MV-4-11 (cell line): ENCODE data around the gene H6PD.

ENCODE experiments used
- DNase-seq: peaks from one replicate; lab custom pipeline; 2025; lab: John Stamatoyannopoulos, UW

Gene H6PD

DNA sequence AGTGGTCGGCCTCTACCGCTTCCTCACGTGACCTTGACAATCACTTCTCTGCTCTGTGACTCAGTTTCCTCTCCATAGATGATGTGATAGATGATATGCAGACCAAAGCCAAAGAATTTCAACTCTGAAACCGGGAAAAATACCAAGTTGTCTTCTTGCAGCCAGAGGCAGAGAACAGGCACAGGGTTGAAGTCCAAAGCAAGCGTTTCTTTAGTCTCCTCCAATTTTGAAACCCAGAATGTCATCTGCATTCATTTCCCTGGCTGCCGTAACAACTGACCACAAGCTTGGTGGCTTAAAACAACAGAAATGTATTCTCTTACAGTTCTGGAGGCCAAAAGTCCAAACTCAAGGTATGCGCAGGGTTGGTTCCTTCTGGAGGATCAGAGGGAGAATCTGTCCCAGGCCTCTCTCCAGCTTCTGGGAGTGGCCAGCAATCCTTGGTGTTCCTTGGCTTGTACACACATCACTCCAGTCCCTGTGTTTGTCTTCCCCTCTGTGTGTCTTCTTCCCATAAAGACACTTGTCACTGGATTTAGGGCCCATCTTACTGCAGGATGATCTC is 30.3 kb upstream of the H6PD start:
- no peak for DNase-seq

GRCh38 chr1:9207086-9207485 is 27.5 kb upstream of the H6PD start:
- DNase-seq, result peak; percentile 70

DNA sequence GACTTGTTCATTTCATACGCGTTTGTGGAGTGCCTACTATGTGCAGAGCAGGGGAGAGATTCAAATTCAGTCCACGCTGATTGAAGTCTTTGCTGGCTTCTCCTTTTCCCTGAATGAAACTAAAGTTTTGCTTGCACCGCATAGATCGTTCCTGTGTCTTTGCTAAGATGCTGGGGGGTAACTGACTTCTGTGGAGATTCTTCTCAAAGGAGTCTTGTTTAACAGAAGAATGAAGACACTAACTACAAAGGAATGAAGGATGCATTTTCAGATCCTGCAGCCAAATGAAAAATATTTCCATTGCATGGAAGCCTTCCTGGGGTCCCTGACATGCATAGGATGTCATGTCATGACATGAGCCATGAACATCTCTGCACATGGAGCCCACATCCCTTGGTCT is 26.9 kb upstream of the H6PD start:
- DNase-seq, result no peak

DNA sequence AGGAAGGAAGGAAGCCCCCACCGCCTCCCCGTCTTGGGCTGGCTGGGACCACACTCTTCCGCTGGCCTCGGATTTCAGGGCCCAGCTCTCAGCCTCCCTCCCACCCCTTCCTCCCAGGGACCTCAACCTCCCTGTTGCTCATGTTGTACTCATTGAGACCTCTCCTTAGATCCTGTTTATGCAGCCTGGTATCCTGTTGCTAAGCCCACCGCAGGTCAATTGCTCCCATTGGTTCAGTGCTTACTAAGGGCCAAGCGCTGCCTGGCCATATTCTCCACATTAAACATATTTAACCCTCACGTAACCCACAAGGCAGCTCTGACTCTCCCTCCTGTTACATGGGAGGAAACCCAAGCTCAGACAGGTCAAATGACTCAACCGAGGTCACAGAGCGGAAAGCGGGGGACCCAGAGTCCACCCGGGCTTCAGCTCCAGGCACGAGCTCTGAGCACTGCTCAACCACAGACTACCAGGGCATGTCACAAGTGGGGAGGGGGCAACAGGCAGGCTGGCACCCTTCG is 23.2 kb upstream of the H6PD start:
- peak; percentile 22 for DNase-seq

DNA sequence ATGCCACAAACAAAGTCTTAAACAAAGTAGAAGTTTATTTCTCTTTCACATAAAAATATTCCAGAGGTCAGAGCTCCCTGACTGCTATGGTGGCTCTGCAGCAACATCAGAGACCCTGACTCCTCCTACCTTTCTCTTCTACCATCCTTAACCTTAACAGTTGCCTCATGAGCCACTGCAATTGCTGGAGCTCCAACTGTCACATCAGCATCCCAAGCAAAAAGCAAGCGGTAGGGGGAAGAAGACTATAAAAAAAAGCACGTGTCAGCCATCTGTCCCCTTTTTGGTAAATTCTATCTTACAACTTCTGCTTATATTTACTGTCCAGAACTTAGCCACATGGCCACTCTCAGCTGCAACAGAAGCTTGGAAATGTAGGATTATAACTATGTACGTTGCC is 21.8 kb upstream of the H6PD start:
- peak; percentile 17 for DNase-seq

GRCh38 chr1:9213956-9214355 is 20.6 kb upstream of the H6PD start:
- DNase-seq, result no peak

DNA sequence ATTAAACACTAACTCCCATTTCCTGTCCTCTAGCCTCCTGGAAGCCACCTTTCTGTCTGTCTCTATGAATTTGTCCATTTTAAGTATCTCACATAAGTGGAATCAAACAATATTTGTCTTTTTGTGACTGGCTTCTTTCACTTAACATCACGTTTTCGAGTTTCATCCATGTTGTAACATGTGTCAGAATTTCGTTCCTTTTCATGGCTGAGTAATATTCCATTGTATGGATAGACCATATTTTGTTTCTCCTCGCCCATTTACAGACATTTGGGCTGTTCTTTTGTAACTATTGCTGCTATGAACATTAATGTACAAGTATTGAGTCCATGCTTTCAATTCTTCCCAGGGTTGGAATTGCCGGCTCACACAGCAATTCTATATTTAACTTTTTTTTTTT is 15.7 kb upstream of the H6PD start:
- DNase-seq, result no peak

- DNase-seq, result no peak
These were observed 11.5 kb upstream of the H6PD start for GRCh38 chr1:9222846-9223625.

GRCh38 chr1:9224664-9225410 is 9.7 kb upstream of the H6PD start:
- DNase-seq, result no peak

- DNase-seq, result no peak
These were observed 9.2 kb upstream of the H6PD start for GRCh38 chr1:9225411-9225785.

DNA sequence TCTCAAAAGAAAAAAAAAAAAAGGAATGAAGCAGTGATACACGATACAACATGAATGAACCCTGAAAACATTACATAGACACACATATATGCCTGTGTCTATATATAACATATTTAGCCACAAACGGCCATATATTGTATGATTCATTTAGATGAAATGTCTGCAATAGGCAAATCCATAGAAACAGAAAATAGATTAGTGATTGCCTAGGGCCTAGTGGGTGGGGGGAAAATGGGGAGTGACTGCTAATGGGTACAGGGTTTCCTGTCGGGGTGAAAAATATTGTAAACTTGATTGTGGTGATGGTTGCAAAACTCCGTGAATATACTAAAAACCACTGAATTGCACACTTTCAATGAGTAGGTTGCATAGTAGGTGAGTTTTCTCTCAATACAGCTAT is 6.0 kb upstream of the H6PD start:
- peak; percentile 85 for DNase-seq

GRCh38 chr1:9229549-9229948 is 5.0 kb upstream of the H6PD start:
- DNase-seq, result no peak

GRCh38 chr1:9230869-9231533 is 3.6 kb upstream of the H6PD start:
- DNase-seq, result no peak

- DNase-seq, result no peak
These were observed 2.8 kb upstream of the H6PD start for GRCh38 chr1:9231648-9232332.

DNA sequence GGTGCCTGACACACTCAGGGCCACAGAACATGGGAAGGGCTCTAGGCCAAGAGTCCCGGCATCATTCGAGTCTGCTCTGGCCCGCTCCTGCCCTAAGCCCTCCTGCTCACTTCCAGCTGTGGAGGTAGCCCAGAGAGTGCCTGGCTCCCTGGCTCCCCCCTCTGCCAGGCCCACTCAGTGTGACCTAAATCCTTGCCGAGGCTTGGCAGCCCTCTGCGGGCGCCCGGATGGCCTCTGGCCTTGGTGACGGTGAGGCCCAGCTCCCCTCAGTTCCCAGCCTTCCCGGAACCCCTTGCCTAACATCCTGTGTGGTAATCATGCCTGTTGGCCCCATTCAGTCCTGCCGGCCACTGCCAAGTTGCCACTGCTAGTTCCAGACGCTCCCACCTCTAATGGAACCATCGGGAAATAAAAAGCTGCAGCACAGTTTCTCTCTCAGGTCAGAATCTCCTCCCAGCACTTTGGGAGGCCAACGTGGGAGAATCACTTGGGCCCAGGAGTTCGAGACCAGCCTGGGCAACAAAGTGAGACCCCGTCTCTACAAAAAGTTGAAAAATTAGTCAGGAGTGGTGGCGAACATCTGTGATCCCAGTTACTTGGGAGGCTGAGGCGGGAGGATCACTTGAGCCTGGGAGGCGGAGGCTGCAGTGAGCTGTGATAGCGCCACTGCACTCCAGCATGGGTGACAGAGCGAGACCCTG is 1.2 kb upstream of the H6PD start:
- DNase-seq, result peak; percentile 79

- DNase-seq, result no peak
These were observed 692 bp upstream of the H6PD start for GRCh38 chr1:9233942-9234222.

GRCh38 chr1:9235096-9235459 is 504 bp downstream of the H6PD start:
- DNase-seq, result no peak

DNA sequence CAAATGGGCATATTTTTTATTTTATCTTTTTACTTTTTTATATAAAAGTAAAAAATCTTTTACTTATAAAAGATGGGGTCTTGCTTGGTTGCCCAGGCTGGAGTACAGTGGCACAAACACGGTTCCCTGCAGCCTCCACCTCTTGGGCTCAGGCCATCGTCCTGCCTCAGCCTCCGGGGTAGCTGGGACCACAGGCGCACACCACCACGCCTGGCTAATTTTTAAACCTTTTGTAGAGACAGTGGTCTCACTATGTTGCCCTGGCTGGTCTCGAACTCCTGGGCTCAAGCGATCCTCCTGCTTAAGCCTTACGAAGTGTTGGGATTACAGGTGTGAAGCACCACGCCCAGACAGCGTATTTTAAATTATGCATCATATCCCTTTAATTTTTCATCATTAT is 986 bp downstream of the H6PD start:
- no peak for DNase-seq

- no peak for DNase-seq
These were observed 3.6 kb downstream of the H6PD start for GRCh38 chr1:9238134-9238533.

- DNase-seq, result peak; percentile 35
These were observed 4.0 kb downstream of the H6PD start for GRCh38 chr1:9238550-9238949.

DNA sequence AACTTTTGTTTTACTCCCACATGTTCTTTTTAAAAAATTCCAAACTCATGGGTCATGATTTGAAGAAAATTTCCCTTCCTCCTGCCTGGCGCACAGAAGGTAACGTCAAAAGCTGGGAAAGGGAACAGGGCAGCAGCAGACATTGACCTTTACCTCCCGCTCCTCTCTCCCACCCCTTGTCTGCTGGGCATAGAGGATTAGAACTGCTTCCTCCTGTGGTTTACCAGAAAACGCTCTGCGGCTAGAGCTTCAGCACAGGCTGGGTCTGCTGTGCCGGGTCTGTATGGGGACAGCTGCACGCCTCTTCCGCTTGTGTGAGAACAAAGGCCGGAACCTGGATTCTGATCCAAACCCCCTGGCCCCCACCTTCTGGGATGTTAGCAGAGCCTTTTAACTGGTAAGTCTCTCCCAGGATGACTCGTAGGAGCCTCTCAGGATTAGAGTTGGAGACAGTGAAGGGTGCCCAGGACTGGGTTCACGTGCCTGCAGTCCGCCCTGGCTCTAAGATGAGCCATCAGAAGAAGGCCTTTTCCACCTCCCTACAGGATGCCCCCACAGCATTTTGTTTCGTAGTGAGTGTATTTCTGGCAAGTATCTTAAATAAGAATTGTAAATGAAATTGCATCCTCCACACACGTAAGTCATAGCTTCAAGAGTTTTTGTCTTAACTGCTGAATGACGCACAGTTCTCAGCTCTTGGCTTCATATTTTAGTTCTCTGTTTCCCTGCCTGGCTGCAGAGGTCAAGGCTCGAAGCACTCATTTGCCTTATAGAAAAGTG is 5.2 kb downstream of the H6PD start:
- DNase-seq, result peak; percentile 93
